ENCODE measurements around the gene BRIP1. TPM values are rescaled to one million over a fixed set of nuclear protein-coding genes. Genes with fewer than 3 reads are reported as not detected.

The BRIP1 gene
- total RNA-seq, 2 experiments from 2014 or later, result 1.0 to 1.9 TPM

DNA sequence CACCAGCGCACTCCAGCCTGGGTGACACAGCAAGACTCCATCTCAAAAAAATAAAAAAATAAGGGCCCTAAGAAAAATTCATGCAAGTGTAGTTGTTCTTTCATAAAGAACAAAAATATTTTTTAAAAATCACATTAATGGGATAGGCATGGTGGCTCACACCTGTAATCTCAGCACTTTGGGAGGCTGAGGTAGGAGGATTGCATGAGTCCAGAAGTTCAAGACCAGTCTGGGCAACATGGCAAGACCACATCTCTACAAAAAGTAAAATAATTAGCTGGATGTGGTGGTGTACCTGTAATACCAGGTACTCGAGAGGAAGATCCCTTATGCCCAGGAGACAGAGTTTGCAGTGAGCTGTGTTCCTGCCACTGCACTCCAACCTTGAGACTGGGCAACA, 15.2 kb upstream of the BRIP1 start:
- POLR2A ChIA-PET, result no interaction called here
- H3K27ac ChIP-seq (ENCODE audit: low read depth in 1 of 2, low read length in 2 of 2), result no peak overlapping the region
- H3K27me3 ChIP-seq (ENCODE audit: control insufficient read depth in 1 of 2, insufficient read depth in 2 of 2, low read length in 2 of 2), result no peaks in the 10 kb centered on the region
- Mint-ChIP-seq H3K9me3 (no peaks in the 10 kb centered on the region), H3K27ac (no peak overlapping the region), H3K27me3 (no peaks in the 10 kb centered on the region), H3K36me3 (ENCODE audit: low read depth) (peaks cover 83% of the 10 kb centered on the region), H3K4me1 (ENCODE audit: low read depth) (peaks cover 4% of the 10 kb centered on the region), H3K4me3 (no peak overlapping the region)
- no peak overlapping the region for H3K4me3 ChIP-seq (ENCODE audit: low read length)
- CTCF ChIA-PET, result interaction anchor here (0.7 kb wide), 1 partner anchor 1323 kb away, joined by 3 read pairs; no protein-coding TSS in a partner anchor
- DNase-seq (no peak), ATAC-seq (ENCODE audit: poor library complexity) (no peak)
- H3K36me3 ChIP-seq (ENCODE audit: insufficient read depth, low read length), result peaks cover 57% of the 10 kb centered on the region
- no peaks in the 10 kb centered on the region for H3K9me3 ChIP-seq (ENCODE audit: control insufficient read depth in 1 of 2, insufficient read depth in 1 of 2, low read length in 2 of 2)
- TF ChIP-seq, protein P1, sequence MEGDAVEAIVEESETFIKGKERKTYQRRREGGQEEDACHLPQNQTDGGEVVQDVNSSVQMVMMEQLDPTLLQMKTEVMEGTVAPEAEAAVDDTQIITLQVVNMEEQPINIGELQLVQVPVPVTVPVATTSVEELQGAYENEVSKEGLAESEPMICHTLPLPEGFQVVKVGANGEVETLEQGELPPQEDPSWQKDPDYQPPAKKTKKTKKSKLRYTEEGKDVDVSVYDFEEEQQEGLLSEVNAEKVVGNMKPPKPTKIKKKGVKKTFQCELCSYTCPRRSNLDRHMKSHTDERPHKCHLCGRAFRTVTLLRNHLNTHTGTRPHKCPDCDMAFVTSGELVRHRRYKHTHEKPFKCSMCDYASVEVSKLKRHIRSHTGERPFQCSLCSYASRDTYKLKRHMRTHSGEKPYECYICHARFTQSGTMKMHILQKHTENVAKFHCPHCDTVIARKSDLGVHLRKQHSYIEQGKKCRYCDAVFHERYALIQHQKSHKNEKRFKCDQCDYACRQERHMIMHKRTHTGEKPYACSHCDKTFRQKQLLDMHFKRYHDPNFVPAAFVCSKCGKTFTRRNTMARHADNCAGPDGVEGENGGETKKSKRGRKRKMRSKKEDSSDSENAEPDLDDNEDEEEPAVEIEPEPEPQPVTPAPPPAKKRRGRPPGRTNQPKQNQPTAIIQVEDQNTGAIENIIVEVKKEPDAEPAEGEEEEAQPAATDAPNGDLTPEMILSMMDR (IDR thresholded peaks at IDR 0.05), result no peak
- no peaks in the 10 kb centered on the region for H3K4me1 ChIP-seq (ENCODE audit: insufficient read depth, low read length)
- intact Hi-C loops (cut with DNase I, micrococcal nuclease), result no loop called here

DNA sequence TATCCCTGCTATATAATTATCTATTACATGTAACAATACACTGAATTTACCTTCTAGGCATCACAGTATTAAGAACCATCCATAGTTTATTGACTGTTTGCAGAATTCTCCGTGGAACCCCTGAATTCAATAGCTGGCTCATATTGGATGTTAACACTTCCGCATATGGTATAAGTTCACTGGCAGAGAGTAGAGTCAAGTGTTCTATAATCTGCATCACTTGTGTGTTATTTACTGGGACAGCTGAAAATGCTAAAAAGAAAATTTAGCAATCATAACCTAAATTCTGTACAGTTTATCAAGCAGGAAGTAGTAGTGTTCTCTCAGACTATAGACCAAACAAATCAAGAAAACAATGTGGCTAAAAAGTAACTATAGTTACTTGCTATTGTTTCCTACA, 14.5 kb upstream of the BRIP1 start:
- H3K27ac Mint-ChIP-seq, result no peak overlapping the region
- intact Hi-C loops (cut with DNase I, micrococcal nuclease), result no loop called here
- H3K27me3 Mint-ChIP-seq, result no peaks in the 10 kb centered on the region
- H3K9me3 ChIP-seq (ENCODE audit: control insufficient read depth in 1 of 2, insufficient read depth in 1 of 2, low read length in 2 of 2), result no peaks in the 10 kb centered on the region
- ChIA-PET CTCF (no interaction called here), POLR2A (no interaction called here)
- ATAC-seq (ENCODE audit: poor library complexity), result no peak
- no peak overlapping the region for H3K4me3 ChIP-seq (ENCODE audit: low read length)
- TF ChIP-seq, protein P1 (IDR thresholded peaks at IDR 0.05), result no peak
- peaks cover 50% of the 10 kb centered on the region for H3K36me3 ChIP-seq (ENCODE audit: insufficient read depth, low read length)
- no peaks in the 10 kb centered on the region for H3K4me1 ChIP-seq (ENCODE audit: insufficient read depth, low read length)
- peaks cover 5% of the 10 kb centered on the region for H3K4me1 Mint-ChIP-seq (ENCODE audit: low read depth)
- H3K36me3 Mint-ChIP-seq (ENCODE audit: low read depth), result peaks cover 84% of the 10 kb centered on the region
- DNase-seq, result no peak
- H3K4me3 Mint-ChIP-seq, result no peak overlapping the region
- no peaks in the 10 kb centered on the region for H3K9me3 Mint-ChIP-seq
- no peak overlapping the region for H3K27ac ChIP-seq (ENCODE audit: low read depth in 1 of 2, low read length in 2 of 2)
- H3K27me3 ChIP-seq (ENCODE audit: control insufficient read depth in 1 of 2, insufficient read depth in 2 of 2, low read length in 2 of 2), result no peaks in the 10 kb centered on the region

DNA sequence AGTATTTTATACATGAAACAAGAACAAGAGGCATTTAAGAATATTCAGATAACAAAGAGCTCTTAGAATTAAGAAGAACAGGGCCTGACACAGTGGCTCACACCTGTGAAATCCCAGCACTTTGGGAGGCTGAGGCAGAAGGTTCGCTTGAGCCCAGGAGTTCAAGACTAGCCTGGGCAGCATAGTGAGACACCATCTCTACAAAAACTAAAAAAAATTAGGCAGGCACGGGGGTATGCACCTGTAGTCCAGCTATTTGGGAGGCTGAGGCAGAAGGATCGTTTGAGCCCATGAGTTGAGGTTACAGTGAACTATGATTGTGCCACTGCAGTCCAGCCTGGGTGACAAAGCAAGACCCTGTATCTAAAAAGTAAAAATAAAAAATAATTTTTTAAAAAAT, 12.5 kb upstream of the BRIP1 start:
- no peak for DNase-seq
- no peaks in the 10 kb centered on the region for H3K4me1 ChIP-seq (ENCODE audit: insufficient read depth, low read length)
- peaks cover 48% of the 10 kb centered on the region for H3K36me3 ChIP-seq (ENCODE audit: insufficient read depth, low read length)
- CTCF ChIA-PET, result no interaction called here
- H3K36me3 Mint-ChIP-seq (ENCODE audit: low read depth), result peaks cover 75% of the 10 kb centered on the region
- no peaks in the 10 kb centered on the region for H3K9me3 ChIP-seq (ENCODE audit: control insufficient read depth in 1 of 2, insufficient read depth in 1 of 2, low read length in 2 of 2)
- peaks cover 5% of the 10 kb centered on the region for H3K4me1 Mint-ChIP-seq (ENCODE audit: low read depth)
- H3K27me3 ChIP-seq (ENCODE audit: control insufficient read depth in 1 of 2, insufficient read depth in 2 of 2, low read length in 2 of 2), result no peaks in the 10 kb centered on the region
- TF ChIP-seq, protein P1 (IDR thresholded peaks at IDR 0.05), result no peak
- ATAC-seq (ENCODE audit: poor library complexity), result no peak
- no peaks in the 10 kb centered on the region for H3K9me3 Mint-ChIP-seq
- no peak overlapping the region for H3K27ac ChIP-seq (ENCODE audit: low read depth in 1 of 2, low read length in 2 of 2)
- no peak overlapping the region for H3K4me3 ChIP-seq (ENCODE audit: low read length)
- no peaks in the 10 kb centered on the region for H3K27me3 Mint-ChIP-seq
- H3K27ac Mint-ChIP-seq, result no peak overlapping the region
- intact Hi-C loops (cut with DNase I, micrococcal nuclease), result no loop called here
- no peak overlapping the region for H3K4me3 Mint-ChIP-seq
- POLR2A ChIA-PET, result no interaction called here

All from CD4-positive, alpha-beta T cell (primary cell).